Liver (tissue), 9 donors: Measurements from ENCODE around the gene GRID1. TPM values are rescaled to one million over a fixed set of nuclear protein-coding genes. Genes with fewer than 3 reads are reported as not detected.

Experiments
- DNase-seq: peaks from one replicate; pipeline ENCODE4 v3.0.0-alpha.2; 2017; ENCODE audit warnings: low spot score
- H3K27ac ChIP-seq, 2 donors: one replicate each; pipeline ENCODE4 v1.7.0; 2013; ENCODE audit warnings: inconsistent platforms in 2 of 2, low read length in 2 of 2, control low read depth in 1 of 2, low read depth in 1 of 2, mild to moderate bottlenecking in 1 of 2
- H3K27me3 ChIP-seq, 4 donors: one replicate each; pipeline versions ENCODE4 v1.6.1 to v1.7.0; 2013; ENCODE audit warnings: low read length in 3 of 4, inconsistent platforms in 1 of 4, mild to moderate bottlenecking in 1 of 4, moderate library complexity in 1 of 4; ENCODE audit not compliant: control insufficient read depth in 4 of 4, insufficient read depth in 4 of 4
- H3K36me3 ChIP-seq, 4 donors: one replicate each; pipeline versions ENCODE4 v1.6.1 to v1.7.0; 2013; ENCODE audit warnings: low read length in 3 of 4, mild to moderate bottlenecking in 3 of 4, low read depth in 1 of 4, moderate library complexity in 1 of 4; ENCODE audit not compliant: control insufficient read depth in 4 of 4, insufficient read depth in 3 of 4
- H3K4me1 ChIP-seq, 4 donors: one replicate each; pipeline versions ENCODE4 v1.6.1 to v1.7.0; 2013; ENCODE audit warnings: low read length in 3 of 4, mild to moderate bottlenecking in 3 of 4, moderate library complexity in 1 of 4; ENCODE audit not compliant: control insufficient read depth in 4 of 4, insufficient read depth in 4 of 4
- H3K4me3 ChIP-seq, 3 donors: one replicate each; pipeline versions ENCODE4 v1.6.1 to v1.7.0; 2013; ENCODE audit warnings: low read length in 3 of 3, control low read depth in 1 of 3, low read depth in 1 of 3, mild to moderate bottlenecking in 1 of 3
- H3K9ac ChIP-seq, 2 donors: one replicate each; pipeline ENCODE4 v1.7.0; 2013; ENCODE audit warnings: low read length in 2 of 2, mild to moderate bottlenecking in 2 of 2, moderate library complexity in 2 of 2, control low read depth in 1 of 2, low read depth in 1 of 2
- H3K9me3 ChIP-seq, 4 donors: one replicate each; pipeline versions ENCODE4 v1.6.1 to v1.7.0; 2013; ENCODE audit warnings: low read length in 3 of 4; ENCODE audit not compliant: control insufficient read depth in 4 of 4
- ATF3 ChIP-seq: IDR thresholded peaks from 2 replicates; pipeline ENCODE4 v1.6.1; 2016; ENCODE audit warnings: antibody characterized with exemption
- CTCF ChIP-seq: fragments of 150-350 bp; IDR thresholded peaks from 2 replicates; pipeline ENCODE4 v1.5.1; 2017; ENCODE audit warnings: improper control_type of control experiment, low read depth, low read length; ENCODE audit not compliant: missing input control
- EGR1 ChIP-seq, 2 donors: IDR thresholded peaks; 2 replicates each; pipeline ENCODE4 v1.6.1; 2016 to 2018; ENCODE audit warnings: antibody characterized with exemption in 2 of 2, low read depth in 2 of 2
- FOXA1 ChIP-seq: IDR thresholded peaks from 2 replicates; pipeline ENCODE4 v1.6.1; 2016; ENCODE audit warnings: antibody characterized with exemption
- FOXA2 ChIP-seq: IDR thresholded peaks from 2 replicates; pipeline ENCODE4 v1.6.1; 2016; ENCODE audit warnings: antibody characterized with exemption
- GABPA ChIP-seq, 2 donors: IDR thresholded peaks in 1 of 2; conservative IDR thresholded peaks in 1 of 2; 2 replicates each; pipeline ENCODE4 v1.6.1; 2016; ENCODE audit warnings: antibody characterized with exemption in 2 of 2, mild to moderate bottlenecking in 1 of 2, moderate library complexity in 1 of 2
- HNF4A ChIP-seq, 2 donors: conservative IDR thresholded peaks; 2 replicates each; pipeline ENCODE4 v1.6.1; 2016; ENCODE audit warnings: antibody characterized with exemption in 2 of 2, mild to moderate bottlenecking in 2 of 2
- HNF4G ChIP-seq: IDR thresholded peaks from 2 replicates; pipeline ENCODE4 v1.6.1; 2016; ENCODE audit warnings: antibody characterized with exemption
- JUND ChIP-seq, 2 donors: IDR thresholded peaks; 2 replicates each; pipeline ENCODE4 v1.6.1; 2016; ENCODE audit warnings: antibody characterized with exemption in 2 of 2
- MAX ChIP-seq: IDR thresholded peaks from 2 replicates; pipeline ENCODE4 v1.6.1; 2016; ENCODE audit warnings: antibody characterized with exemption
- NR2F2 ChIP-seq: IDR thresholded peaks from 2 replicates; pipeline ENCODE4 v1.6.1; 2016; ENCODE audit warnings: antibody characterized with exemption
- RAD21 ChIP-seq, 2 donors: IDR thresholded peaks; 2 replicates each; pipeline ENCODE4 v1.6.1; 2016; ENCODE audit warnings: antibody characterized with exemption in 2 of 2, mild to moderate bottlenecking in 2 of 2
- REST ChIP-seq: IDR thresholded peaks from 2 replicates; pipeline ENCODE4 v1.6.1; 2016; ENCODE audit warnings: antibody characterized with exemption, mild to moderate bottlenecking
- RXRA ChIP-seq, 2 donors: IDR thresholded peaks; 2 replicates each; pipeline ENCODE4 v1.6.1; 2017 to 2018; ENCODE audit warnings: antibody characterized with exemption in 2 of 2, mild to moderate bottlenecking in 1 of 2
- SP1 ChIP-seq: IDR thresholded peaks from 2 replicates; pipeline ENCODE4 v1.6.1; 2018; ENCODE audit warnings: antibody characterized with exemption, mild to moderate bottlenecking
- TAF1 ChIP-seq: conservative IDR thresholded peaks from 2 replicates; pipeline ENCODE4 v1.6.1; 2016; ENCODE audit warnings: antibody characterized with exemption, mild to moderate bottlenecking
- YY1 ChIP-seq: IDR thresholded peaks from 2 replicates; pipeline ENCODE4 v1.6.1; 2016; ENCODE audit warnings: antibody characterized with exemption, mild to moderate bottlenecking
- ZBTB33 ChIP-seq: IDR thresholded peaks from 2 replicates; pipeline ENCODE4 v1.6.1; 2016; ENCODE audit warnings: antibody characterized with exemption
- whole genome bisulfite sequencing: extraction: QIAGEN DNeasy Blood & Tissue Kit; methylation state at CpG from one replicate; pipeline ENCODE4 v1.1.7; 2013; 5-methylcytosine and 5-hydroxymethylcytosine counted together
- polyA plus RNA-seq, 2 donors: library from polyadenylated mRNA; stranded (reverse) in 1 of 2; unstranded in 1 of 2; fragments of 200-250 nt in 1 of 2; fragments of >200 nt in 1 of 2; fragmentation: Nextera tagmentation in 1 of 2; extraction: Ambion mirVana in 1 of 2; gene quantifications; one replicate each; pipeline versions ENCODE4 v1.2.1 to v1.2.3, GENCODE V29; 2013 to 2015
- total RNA-seq, 2 donors: library from RNA; depleted of rRNA; stranded (reverse); fragments of >200 nt; gene quantifications; one replicate each; pipeline ENCODE4 v1.2.3, GENCODE V29; 2014
- donor health status: healthy.
- donor health status: healthy.
- donor health status: healthy.
- donor health status: healthy.
- donor health status: healthy.

GRID1 gene
- total and polyA plus RNA-seq, 4 donors, result 0.09 to 0.17 (median 0.14) TPM; not detected in 1

- Histone ChIP-seq H3K4me3 (no peak overlapping the region), H3K27ac (no peak overlapping the region), H3K4me1 (no peaks in the 10 kb centered on the region), H3K36me3 (no peaks in the 10 kb centered on the region), H3K9me3 (no peaks in the 10 kb centered on the region), H3K27me3 (no peaks in the 10 kb centered on the region), H3K9ac (no peak overlapping the region)
- DNase-seq, result no peak
- TF ChIP-seq ATF3 (no peak), RAD21 (IDR thresholded peaks at IDR 0.05) (no peak), NR2F2 (no peak), HNF4A (conservative IDR thresholded peaks at IDR 0.05) (no peak), FOXA2 (no peak), MAX (no peak), SP1 (no peak), ZBTB33 (no peak), TAF1 (no peak), FOXA1 (no peak), GABPA (IDR thresholded peaks at IDR 0.05 in 1 of 2, conservative IDR thresholded peaks at IDR 0.05 in 1 of 2) (no peak), RXRA (IDR thresholded peaks at IDR 0.05) (no peak), YY1 (no peak), CTCF (no peak), EGR1 (IDR thresholded peaks at IDR 0.05; ENCODE audit: low read depth in 2 of 2) (no peak), REST (no peak), JUND (IDR thresholded peaks at IDR 0.05) (no peak), HNF4G (no peak)
- 58% methylated on average over 14 of the region's 14 CpGs for WGBS
Measured at GRCh38 chr10:86253091-86254072, 113.2 kb downstream of the GRID1 start.
